ENCODE results near the gene ST8SIA4.

The ST8SIA4 gene

GRCh38 chr5:100861148-100861547 lies 41.9 kb downstream of the ST8SIA4 start:
- no peak overlapping the region for H3K4me2 ChIP-seq (ENCODE audit: low read length)
- H3K9me3 ChIP-seq (ENCODE audit: control insufficient read depth, insufficient read depth, low read length), result no peaks in the 10 kb centered on the region
- no peaks in the 10 kb centered on the region for H4K20me1 ChIP-seq (ENCODE audit: control insufficient read depth, insufficient read depth, low read depth, low read length)
- no peaks in the 10 kb centered on the region for H3K27me3 ChIP-seq (ENCODE audit: control insufficient read depth, low read length)
- no peak overlapping the region for H3K4me3 ChIP-seq (ENCODE audit: low read length)
- peaks cover 6% of the 10 kb centered on the region for H3F3A ChIP-seq (ENCODE audit: control insufficient read depth, insufficient read depth)
- H3K27ac ChIP-seq (ENCODE audit: low read depth, low read length), result no peak overlapping the region
- 0 out of 2 replicates have a peak, but pooled peaks cover under 1% of the 10 kb centered on the region for H3K79me2 ChIP-seq (ENCODE audit: control insufficient read depth, low read length)
- TF ChIP-seq CTCF (IDR thresholded peaks at IDR 0.05; ENCODE audit: low read depth, low read length, poor library complexity, severe bottlenecking) (no peak), EZH2phosphoT487 (IDR thresholded peaks at IDR 0.05; ENCODE audit: borderline replicate concordance, low read length) (no peak)
- H3K4me1 ChIP-seq (ENCODE audit: control insufficient read depth, low read length), result peaks cover 50% of the 10 kb centered on the region
- no peaks in the 10 kb centered on the region for H3K9me2 ChIP-seq (replicated peaks; ENCODE audit: control insufficient read depth, low read length)
- peaks cover 7% of the 10 kb centered on the region for H3K36me3 ChIP-seq (ENCODE audit: control insufficient read depth, low read length)

DNA sequence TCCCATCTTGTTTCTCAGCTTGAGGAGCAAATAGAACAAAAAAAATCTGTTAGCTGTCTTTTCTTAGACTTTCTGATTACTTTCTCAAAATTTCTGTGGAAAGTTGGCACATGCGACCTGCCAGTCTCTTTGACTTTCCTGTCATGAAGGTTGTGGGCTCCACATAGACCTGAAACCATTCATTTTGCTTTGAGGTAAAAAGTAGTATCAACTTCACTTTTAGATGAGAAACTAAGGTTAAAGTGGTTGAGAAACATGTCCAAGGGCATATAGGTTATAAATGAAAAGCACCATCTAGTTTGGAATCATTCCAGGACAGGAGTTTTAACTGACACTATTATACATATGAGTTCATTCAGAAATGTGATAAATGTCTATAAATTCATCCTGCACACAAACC lies 42.7 kb downstream of the ST8SIA4 start:
- no peak for TF ChIP-seq EZH2phosphoT487 (IDR thresholded peaks at IDR 0.05; ENCODE audit: borderline replicate concordance, low read length)
- no peak for TF ChIP-seq CTCF (IDR thresholded peaks at IDR 0.05; ENCODE audit: low read depth, low read length, poor library complexity, severe bottlenecking)
- H3K4me3 ChIP-seq (ENCODE audit: low read length), result no peak overlapping the region
- no peaks in the 10 kb centered on the region for H3K27me3 ChIP-seq (ENCODE audit: control insufficient read depth, low read length)
- H3K9me3 ChIP-seq (ENCODE audit: control insufficient read depth, insufficient read depth, low read length), result no peaks in the 10 kb centered on the region
- peaks cover 58% of the 10 kb centered on the region for H3K4me1 ChIP-seq (ENCODE audit: control insufficient read depth, low read length)
- H3K27ac ChIP-seq (ENCODE audit: low read depth, low read length), result no peak overlapping the region
- H4K20me1 ChIP-seq (ENCODE audit: control insufficient read depth, insufficient read depth, low read depth, low read length), result no peaks in the 10 kb centered on the region
- 0 out of 2 replicates have a peak, but pooled peaks cover 4% of the 10 kb centered on the region for H3K79me2 ChIP-seq (ENCODE audit: control insufficient read depth, low read length)
- no peak overlapping the region for H3K4me2 ChIP-seq (ENCODE audit: low read length)
- no peaks in the 10 kb centered on the region for H3K9me2 ChIP-seq (replicated peaks; ENCODE audit: control insufficient read depth, low read length)
- peaks cover 12% of the 10 kb centered on the region for H3F3A ChIP-seq (ENCODE audit: control insufficient read depth, insufficient read depth)
- H3K36me3 ChIP-seq (ENCODE audit: control insufficient read depth, low read length), result peaks cover 12% of the 10 kb centered on the region

- Histone ChIP-seq H3K79me2 (ENCODE audit: control insufficient read depth, low read length) (peaks cover 10% of the 10 kb centered on the region; the same call in 1 of the 2 replicates), H3K9me2 (replicated peaks; ENCODE audit: control insufficient read depth, low read length) (no peaks in the 10 kb centered on the region), H3K9me3 (ENCODE audit: control insufficient read depth, insufficient read depth, low read length) (no peaks in the 10 kb centered on the region), H3K36me3 (ENCODE audit: control insufficient read depth, low read length) (peaks cover 20% of the 10 kb centered on the region), H3K27me3 (ENCODE audit: control insufficient read depth, low read length) (no peaks in the 10 kb centered on the region), H3F3A (ENCODE audit: control insufficient read depth, insufficient read depth) (peaks cover 23% of the 10 kb centered on the region), H4K20me1 (ENCODE audit: control insufficient read depth, insufficient read depth, low read depth, low read length) (no peaks in the 10 kb centered on the region), H3K4me3 (ENCODE audit: low read length) (peak overlapping the region; percentile 9; the same call in 1 of the 2 replicates), H3K4me2 (ENCODE audit: low read length) (peak overlapping the region; percentile 48), H3K4me1 (ENCODE audit: control insufficient read depth, low read length) (peaks cover 71% of the 10 kb centered on the region), H3K27ac (ENCODE audit: low read depth, low read length) (peak overlapping the region; percentile 24)
- TF ChIP-seq EZH2phosphoT487 (IDR thresholded peaks at IDR 0.05; ENCODE audit: borderline replicate concordance, low read length) (no peak), CTCF (IDR thresholded peaks at IDR 0.05; ENCODE audit: low read depth, low read length, poor library complexity, severe bottlenecking) (no peak)
Observed at GRCh38 chr5:100858987-100859545, 44.0 kb downstream of the ST8SIA4 start.

Measured in DOHH2 (cell line).